Measurements from ENCODE around the gene DMRTC1B. TPM values are rescaled to one million over a fixed set of nuclear protein-coding genes. Genes with fewer than 3 reads are reported as not detected.
"Not testable (repeated sequence)": the region's sequence is repeated elsewhere in the genome, so short reads cannot be mapped to it uniquely, and the experiment has no call there.

Gene DMRTC1B
- total RNA-seq: 0.42 TPM

DNA sequence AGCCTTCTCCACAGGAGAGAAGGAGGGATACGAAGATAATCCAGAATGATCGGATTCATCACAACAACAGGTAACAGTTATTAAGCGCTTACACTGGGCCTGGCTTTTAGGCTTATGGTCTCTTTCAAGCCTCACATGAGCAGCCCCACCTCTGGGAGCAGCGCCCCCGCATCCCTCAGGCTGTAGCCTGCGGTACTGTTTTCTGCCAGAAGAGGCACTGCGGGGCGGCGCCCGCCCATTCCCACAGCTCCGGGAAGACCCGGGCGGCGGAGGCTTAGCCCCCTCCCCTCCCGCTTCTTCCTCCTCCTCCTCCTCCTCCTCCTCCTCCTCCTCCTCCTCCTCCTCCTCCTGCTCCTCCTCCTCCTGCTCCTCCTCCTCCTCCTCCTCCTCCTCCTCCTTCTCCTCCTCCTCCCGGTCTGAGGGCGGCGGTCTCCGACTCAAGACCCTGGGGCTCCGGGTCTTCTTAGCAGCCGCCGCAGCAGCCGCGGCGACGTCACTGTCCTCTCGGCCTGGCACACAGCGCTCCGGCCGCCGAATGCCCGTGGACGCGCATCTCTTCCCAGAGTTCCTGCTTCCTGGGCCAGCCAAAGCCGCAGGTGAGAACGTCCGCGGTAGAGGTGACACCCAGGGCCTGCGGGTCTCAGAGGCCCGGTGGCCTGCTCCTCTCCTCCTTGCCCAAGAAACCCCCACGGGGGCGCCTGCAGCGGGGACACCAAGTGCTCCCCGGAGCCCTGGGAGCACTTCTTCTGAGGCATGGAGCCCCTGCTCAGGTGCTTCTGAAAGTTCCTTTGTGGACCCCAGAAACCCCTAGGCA, at the start of gene DMRTC1B:
DMRTC1B (plus strand) TSS at position 238 of the 814 bp plus-strand sequence. CDS start 68,246 bp downstream, outside the sequence.
- H3K4me3 ChIP-seq (ENCODE audit: low read length); H3K9me3 ChIP-seq (ENCODE audit: low read depth, low read length); H3K4me1 ChIP-seq (ENCODE audit: insufficient read depth, low read length); H3K27me3 ChIP-seq (ENCODE audit: insufficient read depth, low read length): not testable (repeated sequence)

GRCh38 chrX:72727846-72728245, 48.8 kb upstream of the DMRTC1B start:
- H3K4me1 ChIP-seq (ENCODE audit: insufficient read depth, low read length): no peaks in the 10 kb centered on the region
- no peaks in the 10 kb centered on the region for H3K27me3 ChIP-seq (ENCODE audit: insufficient read depth, low read length)
- no peaks in the 10 kb centered on the region for H3K9me3 ChIP-seq (ENCODE audit: low read depth, low read length)
- no peak overlapping the region for H3K4me3 ChIP-seq (ENCODE audit: low read length)

DNA sequence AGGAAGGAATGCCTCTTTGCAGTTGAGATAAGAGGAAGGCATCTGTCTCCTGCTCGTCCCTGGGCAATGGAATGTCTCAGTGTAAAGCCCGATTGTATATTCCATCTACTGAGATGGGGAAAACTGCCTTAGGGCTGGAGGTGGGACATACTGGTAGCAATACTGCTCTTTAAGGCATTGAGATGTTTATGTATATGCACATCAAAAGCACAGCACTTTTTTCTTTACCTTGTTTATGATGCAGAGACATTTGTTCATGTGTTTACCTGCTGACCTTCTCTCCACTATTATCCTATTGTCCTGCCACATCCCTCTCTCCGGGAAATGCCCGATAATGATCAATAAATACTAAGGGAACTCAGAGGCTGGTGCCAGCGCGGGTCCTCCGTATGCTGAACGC, 43.1 kb upstream of the DMRTC1B start:
- H3K9me3 ChIP-seq (ENCODE audit: low read depth, low read length); H3K4me3 ChIP-seq (ENCODE audit: low read length); H3K4me1 ChIP-seq (ENCODE audit: insufficient read depth, low read length); H3K27me3 ChIP-seq (ENCODE audit: insufficient read depth, low read length): not testable (repeated sequence)

DNA sequence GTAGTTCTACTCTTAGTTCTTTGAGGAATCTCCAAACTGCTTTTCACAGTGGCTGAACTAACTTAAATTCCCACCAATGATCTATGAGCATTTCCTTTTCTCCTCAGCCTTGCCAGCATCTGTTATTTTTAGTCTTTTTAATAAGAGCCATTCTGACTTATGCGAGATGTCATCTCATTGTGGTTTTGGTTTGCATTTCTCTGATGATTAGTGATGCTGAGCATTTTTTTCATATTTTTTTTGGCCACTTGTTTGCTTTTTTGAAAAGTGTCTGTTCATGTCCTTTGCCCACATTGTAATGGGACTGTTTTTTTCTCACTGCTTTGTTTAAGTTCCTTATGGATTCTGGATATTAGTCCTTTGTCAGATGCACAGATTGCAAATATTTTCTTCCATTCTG, 41.1 kb upstream of the DMRTC1B start:
- H3K4me3 ChIP-seq (ENCODE audit: low read length): no peak overlapping the region
- H3K9me3 ChIP-seq (ENCODE audit: low read depth, low read length): no peaks in the 10 kb centered on the region
- H3K27me3 ChIP-seq (ENCODE audit: insufficient read depth, low read length): no peaks in the 10 kb centered on the region
- H3K4me1 ChIP-seq (ENCODE audit: insufficient read depth, low read length): no peaks in the 10 kb centered on the region

- not testable (repeated sequence) for H3K27me3 ChIP-seq (ENCODE audit: insufficient read depth, low read length); H3K4me3 ChIP-seq (ENCODE audit: low read length); H3K9me3 ChIP-seq (ENCODE audit: low read depth, low read length); H3K4me1 ChIP-seq (ENCODE audit: insufficient read depth, low read length)
Measured at GRCh38 chrX:72745546-72745945, 31.1 kb upstream of the DMRTC1B start.

- not testable (repeated sequence) for H3K4me1 ChIP-seq (ENCODE audit: insufficient read depth, low read length); H3K9me3 ChIP-seq (ENCODE audit: low read depth, low read length); H3K4me3 ChIP-seq (ENCODE audit: low read length); H3K27me3 ChIP-seq (ENCODE audit: insufficient read depth, low read length)
Measured at GRCh38 chrX:72748545-72748944, 28.1 kb upstream of the DMRTC1B start.

DNA sequence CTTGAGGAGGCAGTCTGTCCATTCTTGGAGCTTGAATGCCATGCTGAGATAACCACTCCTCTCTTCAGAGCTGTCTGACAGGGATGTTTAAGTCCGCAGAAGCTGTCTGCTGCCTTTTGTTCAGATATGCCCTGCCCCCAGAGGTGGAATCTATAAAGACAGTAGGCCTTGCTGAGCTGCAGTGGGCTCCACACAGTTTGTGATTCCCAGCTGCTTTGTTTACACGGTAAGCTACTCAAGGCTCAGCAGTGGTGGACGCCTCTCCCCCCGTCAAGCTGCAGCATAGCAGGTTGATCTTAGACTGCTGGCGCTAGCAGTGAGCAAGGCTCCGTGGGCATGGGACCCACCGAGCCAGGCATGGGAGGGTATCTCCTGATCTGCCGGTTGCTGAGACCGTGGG, 16.2 kb upstream of the DMRTC1B start:
- H3K4me3 ChIP-seq (ENCODE audit: low read length); H3K27me3 ChIP-seq (ENCODE audit: insufficient read depth, low read length); H3K4me1 ChIP-seq (ENCODE audit: insufficient read depth, low read length); H3K9me3 ChIP-seq (ENCODE audit: low read depth, low read length): not testable (repeated sequence)

GRCh38 chrX:72777467-72777790, 739 bp downstream of the DMRTC1B start:
- not testable (repeated sequence) for H3K9me3 ChIP-seq (ENCODE audit: low read depth, low read length); H3K27me3 ChIP-seq (ENCODE audit: insufficient read depth, low read length); H3K4me3 ChIP-seq (ENCODE audit: low read length); H3K4me1 ChIP-seq (ENCODE audit: insufficient read depth, low read length)

DNA sequence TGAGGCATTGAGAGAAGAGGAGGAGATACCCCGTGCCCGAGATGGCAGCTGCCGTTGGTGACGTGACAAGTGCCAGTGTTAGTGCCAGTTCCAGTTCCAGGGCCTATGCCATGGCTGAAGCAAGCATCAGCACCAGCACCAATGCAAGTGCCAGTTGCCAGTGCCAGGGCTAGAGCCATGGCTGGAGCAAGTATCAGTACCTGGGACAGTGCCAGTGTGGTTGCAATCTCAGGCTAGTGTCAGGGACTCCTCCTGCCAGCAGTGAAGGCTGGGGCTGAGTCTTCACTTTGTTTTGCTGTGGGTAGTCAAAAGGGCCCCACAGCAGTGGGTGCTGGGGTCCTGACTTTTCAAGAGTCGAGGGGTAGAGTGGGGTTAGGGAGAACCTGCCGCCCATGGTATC, 1.5 kb downstream of the DMRTC1B start:
- H3K4me1 ChIP-seq (ENCODE audit: insufficient read depth, low read length); H3K9me3 ChIP-seq (ENCODE audit: low read depth, low read length); H3K27me3 ChIP-seq (ENCODE audit: insufficient read depth, low read length); H3K4me3 ChIP-seq (ENCODE audit: low read length): not testable (repeated sequence)

- H3K4me1 ChIP-seq (ENCODE audit: insufficient read depth, low read length); H3K9me3 ChIP-seq (ENCODE audit: low read depth, low read length); H3K4me3 ChIP-seq (ENCODE audit: low read length); H3K27me3 ChIP-seq (ENCODE audit: insufficient read depth, low read length): not testable (repeated sequence)
Measured at GRCh38 chrX:72782560-72782959, 5.9 kb downstream of the DMRTC1B start, which contains the start of gene FAM236B. Gene FAM236B, minus strand, starts transcription at chrX:72782660. Its CDS starts 100 bp downstream, at chrX:72782560.

DNA sequence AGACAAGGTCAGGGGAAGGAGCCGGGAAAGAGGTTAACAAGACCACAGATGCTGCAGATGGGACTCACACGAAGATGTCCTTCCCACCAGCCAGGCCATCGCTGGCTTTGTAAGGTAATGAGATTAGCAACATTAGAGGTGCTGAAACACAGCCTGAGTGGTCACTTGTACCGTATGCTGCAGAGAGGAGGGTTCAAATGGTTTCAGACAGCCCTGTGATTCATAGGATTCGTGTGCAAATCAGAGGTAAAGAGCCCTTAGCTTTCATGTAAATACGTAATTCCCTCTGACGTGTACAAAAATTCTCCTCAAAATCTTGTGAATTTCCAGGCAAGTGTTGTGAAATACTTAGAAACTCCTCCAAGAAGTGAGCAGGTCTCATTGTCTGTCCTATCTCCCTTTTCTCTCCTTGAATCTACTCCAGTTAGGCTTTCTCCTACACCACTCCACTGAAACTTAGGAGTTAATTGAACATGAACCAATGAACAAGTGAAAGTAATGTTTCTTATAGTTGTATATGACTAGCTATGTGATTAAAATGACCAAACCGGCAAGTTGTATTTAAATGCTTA, 6.8 kb downstream of the DMRTC1B start:
- not testable (repeated sequence) for H3K4me3 ChIP-seq (ENCODE audit: low read length)

DNA sequence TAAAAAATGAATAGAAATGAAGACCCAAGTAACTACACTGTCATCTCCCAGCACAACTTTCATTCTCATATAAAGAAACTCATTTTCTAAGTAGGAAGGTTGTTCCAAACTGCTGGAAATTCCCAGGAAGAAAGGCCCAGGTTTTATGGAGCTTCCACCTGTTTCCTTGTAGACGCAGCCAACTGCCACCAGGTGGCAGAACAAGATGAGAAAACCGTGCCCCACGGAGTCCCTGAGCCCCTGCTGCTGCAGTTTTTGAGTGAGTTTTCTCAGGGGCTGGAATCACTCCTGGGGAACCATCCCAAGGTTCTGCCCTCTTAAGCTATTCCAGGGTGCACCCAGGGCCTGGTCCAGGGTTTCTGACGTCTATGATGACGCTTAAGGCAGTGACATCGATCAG, 7.3 kb downstream of the DMRTC1B start:
- H3K27me3 ChIP-seq (ENCODE audit: insufficient read depth, low read length); H3K9me3 ChIP-seq (ENCODE audit: low read depth, low read length); H3K4me3 ChIP-seq (ENCODE audit: low read length); H3K4me1 ChIP-seq (ENCODE audit: insufficient read depth, low read length): not testable (repeated sequence)

More for the DNA sequence above, 6.8 kb downstream of the DMRTC1B start:
- H3K9me3 ChIP-seq (ENCODE audit: low read depth, low read length); H3K27me3 ChIP-seq (ENCODE audit: insufficient read depth, low read length); H3K4me1 ChIP-seq (ENCODE audit: insufficient read depth, low read length): not testable (repeated sequence)

DNA sequence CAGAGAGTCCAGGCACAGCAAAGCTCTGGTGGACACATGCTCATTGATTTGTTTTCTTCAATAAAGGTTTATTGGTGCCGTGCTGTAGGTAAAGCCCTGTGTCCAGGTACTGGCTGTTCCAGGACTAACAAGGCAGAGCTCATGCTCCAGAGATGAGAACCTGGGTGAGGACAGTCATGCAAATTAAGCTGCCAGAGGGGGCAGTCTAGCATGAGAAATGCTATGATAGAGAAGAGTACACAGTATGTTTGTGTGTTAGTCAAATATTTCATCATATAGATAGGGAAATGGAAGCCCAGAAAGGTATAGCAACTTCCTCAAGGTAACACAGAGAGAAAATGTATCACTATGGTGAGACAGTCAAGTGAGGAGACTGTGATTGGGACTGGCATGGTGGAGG, 11.5 kb downstream of the DMRTC1B start:
- H3K9me3 ChIP-seq (ENCODE audit: low read depth, low read length); H3K27me3 ChIP-seq (ENCODE audit: insufficient read depth, low read length); H3K4me3 ChIP-seq (ENCODE audit: low read length); H3K4me1 ChIP-seq (ENCODE audit: insufficient read depth, low read length): not testable (repeated sequence)

- H3K4me1 ChIP-seq (ENCODE audit: insufficient read depth, low read length); H3K4me3 ChIP-seq (ENCODE audit: low read length); H3K9me3 ChIP-seq (ENCODE audit: low read depth, low read length); H3K27me3 ChIP-seq (ENCODE audit: insufficient read depth, low read length): not testable (repeated sequence)
Measured at GRCh38 chrX:72790390-72790789, 13.7 kb downstream of the DMRTC1B start.

DNA sequence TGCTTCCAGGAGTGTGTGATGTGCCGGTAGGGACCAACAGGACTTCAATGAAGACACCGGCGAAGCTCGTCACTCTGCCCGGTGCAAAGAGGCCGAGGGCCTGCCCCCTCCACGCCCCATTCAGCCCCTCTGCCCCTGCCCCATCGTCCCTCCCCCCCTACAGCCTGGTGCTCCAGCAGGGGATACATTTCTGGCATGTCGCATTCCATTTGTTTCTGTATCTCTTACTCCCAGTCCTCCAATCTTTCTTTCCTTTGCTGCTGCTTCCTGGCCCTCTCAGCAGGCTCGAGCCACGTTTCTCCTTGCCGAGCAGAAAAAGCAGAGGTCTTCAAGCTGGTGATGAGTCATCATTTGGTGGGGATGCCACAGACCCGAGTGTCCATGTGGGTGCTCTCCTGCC, 31.4 kb downstream of the DMRTC1B start, which contains the start of gene FAM236D:
FAM236D (minus strand) TSS at position 101 of the 400 bp plus-strand sequence; CDS start at position 1, 100 bp downstream.
- not testable (repeated sequence) for H3K9me3 ChIP-seq (ENCODE audit: low read depth, low read length); H3K4me3 ChIP-seq (ENCODE audit: low read length); H3K4me1 ChIP-seq (ENCODE audit: insufficient read depth, low read length); H3K27me3 ChIP-seq (ENCODE audit: insufficient read depth, low read length)

GRCh38 chrX:72830701-72831100, 54.0 kb downstream of the DMRTC1B start:
- not testable (repeated sequence) for H3K4me1 ChIP-seq (ENCODE audit: insufficient read depth, low read length); H3K4me3 ChIP-seq (ENCODE audit: low read length); H3K9me3 ChIP-seq (ENCODE audit: low read depth, low read length); H3K27me3 ChIP-seq (ENCODE audit: insufficient read depth, low read length)
